ENCODE measurements around the gene HSD17B2.
"Not testable (repeated sequence)": the region's sequence is repeated elsewhere in the genome, so short reads cannot be mapped to it uniquely, and the experiment has no call there.

HSD17B2 gene

GRCh38 chr16:82081264-82081663 is 46.2 kb downstream of the HSD17B2 start:
- DNase-seq (ENCODE audit: low spot score), result no peak

GRCh38 chr16:82082097-82082496 is 47.0 kb downstream of the HSD17B2 start:
- DNase-seq (ENCODE audit: low spot score), result no peak

GRCh38 chr16:82082543-82083244 is 47.6 kb downstream of the HSD17B2 start:
- DNase-seq (ENCODE audit: low spot score), result no peak

GRCh38 chr16:82083710-82084353 is 48.8 kb downstream of the HSD17B2 start:
- DNase-seq (ENCODE audit: low spot score), result no peak

GRCh38 chr16:82085011-82085779 is 50.1 kb downstream of the HSD17B2 start:
- DNase-seq (ENCODE audit: low spot score), result no peak

GRCh38 chr16:82088483-82088882 is 53.4 kb downstream of the HSD17B2 start:
- DNase-seq (ENCODE audit: low spot score), result no peak

- no peak for DNase-seq (ENCODE audit: low spot score)
Measured at GRCh38 chr16:82091241-82091640, 56.2 kb downstream of the HSD17B2 start.

- no peak for DNase-seq (ENCODE audit: low spot score)
Measured at GRCh38 chr16:82092711-82093110, 57.7 kb downstream of the HSD17B2 start.

- no peak for DNase-seq (ENCODE audit: low spot score)
Measured at GRCh38 chr16:82093666-82094300, 58.7 kb downstream of the HSD17B2 start.

- peak; percentile 37 for DNase-seq (ENCODE audit: low spot score)
Measured at GRCh38 chr16:82094942-82095540, 60.0 kb downstream of the HSD17B2 start.

- DNase-seq (ENCODE audit: low spot score), result no peak
Measured at GRCh38 chr16:82096641-82097040, 61.6 kb downstream of the HSD17B2 start.

- no peak for DNase-seq (ENCODE audit: low spot score)
Measured at GRCh38 chr16:82105107-82105506, 70.1 kb downstream of the HSD17B2 start.

- no peak for DNase-seq (ENCODE audit: low spot score)
Measured at GRCh38 chr16:82108100-82108499, 73.0 kb downstream of the HSD17B2 start.

- no peak for DNase-seq (ENCODE audit: low spot score)
Measured at GRCh38 chr16:82108774-82109173, 73.7 kb downstream of the HSD17B2 start.

- DNase-seq (ENCODE audit: low spot score), result not testable (repeated sequence)
Measured at GRCh38 chr16:82109266-82109665, 74.2 kb downstream of the HSD17B2 start.

- no peak for DNase-seq (ENCODE audit: low spot score)
Measured at GRCh38 chr16:82111944-82112343, 76.9 kb downstream of the HSD17B2 start.

GRCh38 chr16:82113741-82114140 is 78.7 kb downstream of the HSD17B2 start:
- DNase-seq (ENCODE audit: low spot score), result no peak

- no peak for DNase-seq (ENCODE audit: low spot score)
Measured at GRCh38 chr16:82116535-82116934, 81.5 kb downstream of the HSD17B2 start.

GRCh38 chr16:82118749-82119148 is 83.7 kb downstream of the HSD17B2 start:
- DNase-seq (ENCODE audit: low spot score), result no peak

- DNase-seq (ENCODE audit: low spot score), result no peak
Measured at GRCh38 chr16:82119405-82119804, 84.4 kb downstream of the HSD17B2 start.

- no peak for DNase-seq (ENCODE audit: low spot score)
Measured at GRCh38 chr16:82124651-82125050, 89.6 kb downstream of the HSD17B2 start.

GRCh38 chr16:82129881-82130280 is 94.8 kb downstream of the HSD17B2 start:
- no peak for DNase-seq (ENCODE audit: low spot score)
